ENCODE data around the gene RAP1GAP2. TPM values are rescaled to one million over a fixed set of nuclear protein-coding genes. Genes with fewer than 3 reads are reported as not detected.
A peak's percentile ranks its signal among the peaks of the same experiment; 100 is the strongest.

RAP1GAP2 gene
- total and polyA plus RNA-seq, 9 donors: 1.2 to 3.5 (median 2.0) TPM

DNA sequence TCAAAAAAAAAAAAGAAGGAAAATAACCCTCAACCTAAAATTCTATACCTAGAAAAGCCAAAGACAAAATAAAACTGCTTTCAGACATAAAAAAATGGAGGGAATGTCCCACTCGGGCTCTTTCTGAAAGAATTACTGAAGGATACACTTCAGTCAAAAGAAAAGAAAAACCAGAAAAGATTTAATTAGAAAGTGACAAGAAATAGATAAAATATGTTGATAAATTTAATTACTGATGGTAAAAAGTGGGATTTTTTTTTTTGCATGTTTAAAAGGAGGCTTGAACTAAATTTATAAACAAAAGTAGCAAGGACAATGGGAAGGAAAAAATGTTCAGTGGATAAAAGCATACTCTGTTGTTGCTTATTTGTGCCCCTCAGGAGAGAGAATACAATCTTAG lies 178.1 kb downstream of the RAP1GAP2 start:
- H3K27me3 ChIP-seq (ENCODE audit: control insufficient read depth, insufficient read depth, low read length): no peaks in the 10 kb centered on the region
- no peaks in the 10 kb centered on the region for H3K9me3 ChIP-seq (replicated peaks; ENCODE audit: control insufficient read depth, low read depth, low read length)
- no peak overlapping the region for H3K27ac ChIP-seq (ENCODE audit: low read length)
- WGBS (ENCODE audit: insufficient coverage): no CpG with 5 or more reads among the region's 1 CpG
- H3K4me1 ChIP-seq (ENCODE audit: control insufficient read depth, insufficient read depth, low read length): no peaks in the 10 kb centered on the region
- H3K36me3 ChIP-seq (ENCODE audit: control insufficient read depth, insufficient read depth, low read length): no peaks in the 10 kb centered on the region
- no peak overlapping the region for H3K4me3 ChIP-seq (ENCODE audit: low read length)
- DNase-seq: no peak

GRCh38 chr17:2975469-2975958 lies 179.3 kb downstream of the RAP1GAP2 start:
- Histone ChIP-seq H3K27ac (ENCODE audit: low read length) (no peak overlapping the region), H3K4me3 (ENCODE audit: low read length) (no peak overlapping the region)

GRCh38 chr17:2977157-2977556 lies 180.9 kb downstream of the RAP1GAP2 start:
- Histone ChIP-seq H3K27me3 (ENCODE audit: control insufficient read depth, insufficient read depth, low read length) (no peaks in the 10 kb centered on the region), H3K27ac (ENCODE audit: low read length) (no peak overlapping the region), H3K36me3 (ENCODE audit: control insufficient read depth, insufficient read depth, low read length) (no peaks in the 10 kb centered on the region), H3K4me3 (ENCODE audit: low read length) (no peak overlapping the region), H3K4me1 (ENCODE audit: control insufficient read depth, insufficient read depth, low read length) (peaks cover 7% of the 10 kb centered on the region), H3K9me3 (replicated peaks; ENCODE audit: control insufficient read depth, low read depth, low read length) (no peaks in the 10 kb centered on the region)
- no CpG with 5 or more reads among the region's 3 CpGs for WGBS (ENCODE audit: insufficient coverage)
- no peak for DNase-seq

More at GRCh38 chr17:2975469-2975958, 179.3 kb downstream of the RAP1GAP2 start:
- Histone ChIP-seq H3K36me3 (ENCODE audit: control insufficient read depth, insufficient read depth, low read length) (no peaks in the 10 kb centered on the region), H3K27me3 (ENCODE audit: control insufficient read depth, insufficient read depth, low read length) (no peaks in the 10 kb centered on the region), H3K4me1 (ENCODE audit: control insufficient read depth, insufficient read depth, low read length) (no peaks in the 10 kb centered on the region), H3K9me3 (replicated peaks; ENCODE audit: control insufficient read depth, low read depth, low read length) (no peaks in the 10 kb centered on the region)
- WGBS (ENCODE audit: insufficient coverage): 68% methylated on average over 3 of the region's 8 CpGs
- no peak for DNase-seq

- H3K4me1 ChIP-seq (ENCODE audit: control insufficient read depth, insufficient read depth, low read length): peaks cover 17% of the 10 kb centered on the region
- H3K36me3 ChIP-seq (ENCODE audit: control insufficient read depth, insufficient read depth, low read length): no peaks in the 10 kb centered on the region
- no peaks in the 10 kb centered on the region for H3K9me3 ChIP-seq (replicated peaks; ENCODE audit: control insufficient read depth, low read depth, low read length)
- 75% methylated on average over 8 of the region's 9 CpGs for WGBS (ENCODE audit: insufficient coverage)
- H3K4me3 ChIP-seq (ENCODE audit: low read length): no peak overlapping the region
- no peak for DNase-seq
- no peaks in the 10 kb centered on the region for H3K27me3 ChIP-seq (ENCODE audit: control insufficient read depth, insufficient read depth, low read length)
- no peak overlapping the region for H3K27ac ChIP-seq (ENCODE audit: low read length)
These were observed 181.9 kb downstream of the RAP1GAP2 start for GRCh38 chr17:2978116-2978515.

DNA sequence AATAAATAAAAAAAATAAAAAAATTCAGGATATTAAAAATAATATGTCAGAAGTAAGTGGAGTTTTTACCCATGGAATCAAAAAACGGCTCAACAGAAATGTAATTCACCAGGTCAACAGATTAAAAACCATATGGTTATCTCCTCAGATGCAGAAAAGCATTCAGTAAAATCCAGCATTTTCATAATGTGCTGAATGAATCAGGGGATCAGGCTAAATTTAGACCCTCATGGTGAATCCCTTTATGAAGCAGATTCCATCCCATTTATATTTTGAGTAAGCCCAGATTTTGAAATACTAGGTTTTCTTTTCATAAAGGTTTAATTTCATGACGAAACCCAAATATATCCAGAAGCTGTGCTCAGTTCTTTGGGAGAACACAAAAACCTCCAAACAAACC lies 182.8 kb downstream of the RAP1GAP2 start:
- no peaks in the 10 kb centered on the region for H3K9me3 ChIP-seq (replicated peaks; ENCODE audit: control insufficient read depth, low read depth, low read length)
- no CpG with 5 or more reads among the region's 2 CpGs for WGBS (ENCODE audit: insufficient coverage)
- no peaks in the 10 kb centered on the region for H3K27me3 ChIP-seq (ENCODE audit: control insufficient read depth, insufficient read depth, low read length)
- H3K4me1 ChIP-seq (ENCODE audit: control insufficient read depth, insufficient read depth, low read length): peaks cover 18% of the 10 kb centered on the region
- peak overlapping the region; percentile 29 for H3K27ac ChIP-seq (ENCODE audit: low read length)
- no peak overlapping the region for H3K4me3 ChIP-seq (ENCODE audit: low read length)
- no peaks in the 10 kb centered on the region for H3K36me3 ChIP-seq (ENCODE audit: control insufficient read depth, insufficient read depth, low read length)
- DNase-seq: peak; percentile 74

DNA sequence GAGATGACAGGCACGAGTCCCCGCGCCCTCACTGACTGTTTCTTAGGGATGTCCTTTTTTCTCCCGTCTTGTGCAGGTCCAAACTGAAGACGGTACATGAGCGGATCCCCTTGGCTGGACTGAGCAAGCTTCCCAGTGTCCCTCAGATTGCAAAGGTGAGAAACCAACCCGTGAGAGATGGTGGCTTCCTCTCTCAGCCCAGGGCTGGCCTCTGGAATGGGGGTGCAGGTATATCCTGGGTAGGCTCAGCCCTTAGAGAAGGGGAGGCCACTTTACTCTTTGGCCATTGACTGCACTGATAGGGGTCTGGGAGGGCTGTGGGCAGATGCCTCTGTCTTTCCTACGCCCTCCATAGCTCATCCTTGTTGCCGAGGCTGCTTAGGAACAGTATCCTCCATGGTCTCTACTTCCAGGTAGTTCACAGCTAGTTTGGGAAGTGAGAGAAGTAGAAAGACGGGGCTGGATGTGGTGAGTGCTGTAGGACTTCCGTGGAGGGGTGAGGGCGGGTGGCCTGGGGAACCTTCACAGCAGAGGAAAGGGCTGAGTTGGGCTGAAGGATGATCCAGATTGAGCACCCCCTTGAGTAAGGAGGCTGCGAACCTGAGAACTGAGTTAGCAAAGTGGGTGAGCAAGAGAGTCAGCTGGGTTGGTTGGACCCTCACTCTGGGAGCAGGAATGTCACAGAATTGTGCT lies 184.1 kb downstream of the RAP1GAP2 start:
- no peak overlapping the region for H3K4me3 ChIP-seq (ENCODE audit: low read length)
- no peak overlapping the region for H3K27ac ChIP-seq (ENCODE audit: low read length)
- H3K27me3 ChIP-seq (ENCODE audit: control insufficient read depth, insufficient read depth, low read length): no peaks in the 10 kb centered on the region
- H3K4me1 ChIP-seq (ENCODE audit: control insufficient read depth, insufficient read depth, low read length): peaks cover 18% of the 10 kb centered on the region
- no peaks in the 10 kb centered on the region for H3K36me3 ChIP-seq (ENCODE audit: control insufficient read depth, insufficient read depth, low read length)
- WGBS (ENCODE audit: insufficient coverage): over 99% methylated on average over 10 of the region's 13 CpGs
- DNase-seq: no peak
- H3K9me3 ChIP-seq (replicated peaks; ENCODE audit: control insufficient read depth, low read depth, low read length): no peaks in the 10 kb centered on the region

GRCh38 chr17:2980904-2981246 lies 184.6 kb downstream of the RAP1GAP2 start:
- Histone ChIP-seq H3K27ac (ENCODE audit: low read length) (no peak overlapping the region), H3K27me3 (ENCODE audit: control insufficient read depth, insufficient read depth, low read length) (no peaks in the 10 kb centered on the region), H3K9me3 (replicated peaks; ENCODE audit: control insufficient read depth, low read depth, low read length) (no peaks in the 10 kb centered on the region), H3K36me3 (ENCODE audit: control insufficient read depth, insufficient read depth, low read length) (no peaks in the 10 kb centered on the region), H3K4me3 (ENCODE audit: low read length) (no peak overlapping the region), H3K4me1 (ENCODE audit: control insufficient read depth, insufficient read depth, low read length) (peaks cover 18% of the 10 kb centered on the region)
- DNase-seq: no peak
- 83% methylated on average over 7 of the region's 8 CpGs for WGBS (ENCODE audit: insufficient coverage)

DNA sequence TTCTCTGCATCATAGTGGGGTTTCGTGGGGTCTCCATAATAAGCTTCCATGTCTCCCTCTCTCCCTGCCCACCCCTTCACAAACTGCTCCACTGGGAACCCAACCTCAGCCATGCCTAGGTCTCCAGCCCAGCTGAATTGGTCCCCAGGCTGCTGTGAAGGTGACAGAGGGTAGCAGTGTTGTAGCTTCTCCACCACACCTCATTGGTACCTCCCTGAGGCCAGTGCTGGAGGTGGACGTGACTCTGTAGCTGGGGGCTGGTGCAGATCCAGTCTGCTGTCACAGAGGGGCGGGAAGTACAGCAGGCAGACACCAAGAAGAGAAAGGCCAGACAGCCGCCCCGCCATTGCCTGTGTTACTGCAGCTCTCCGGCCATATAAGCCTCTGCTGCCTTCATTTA lies 185.1 kb downstream of the RAP1GAP2 start:
- Histone ChIP-seq H3K9me3 (replicated peaks; ENCODE audit: control insufficient read depth, low read depth, low read length) (no peaks in the 10 kb centered on the region), H3K27me3 (ENCODE audit: control insufficient read depth, insufficient read depth, low read length) (no peaks in the 10 kb centered on the region), H3K4me1 (ENCODE audit: control insufficient read depth, insufficient read depth, low read length) (peaks cover 18% of the 10 kb centered on the region), H3K27ac (ENCODE audit: low read length) (no peak overlapping the region), H3K4me3 (ENCODE audit: low read length) (no peak overlapping the region), H3K36me3 (ENCODE audit: control insufficient read depth, insufficient read depth, low read length) (no peaks in the 10 kb centered on the region)
- DNase-seq: no peak
- 57% methylated on average over 1 of the region's 6 CpGs for WGBS (ENCODE audit: insufficient coverage)

GRCh38 chr17:2982854-2983253 lies 186.6 kb downstream of the RAP1GAP2 start:
- 27% methylated on average over 15 of the region's 18 CpGs for WGBS (ENCODE audit: insufficient coverage)
- peak; percentile 93 for DNase-seq
- peak overlapping the region; percentile 72 for H3K27ac ChIP-seq (ENCODE audit: low read length)
- H3K4me3 ChIP-seq (ENCODE audit: low read length): no peak overlapping the region
- H3K27me3 ChIP-seq (ENCODE audit: control insufficient read depth, insufficient read depth, low read length): no peaks in the 10 kb centered on the region
- no peaks in the 10 kb centered on the region for H3K9me3 ChIP-seq (replicated peaks; ENCODE audit: control insufficient read depth, low read depth, low read length)
- H3K36me3 ChIP-seq (ENCODE audit: control insufficient read depth, insufficient read depth, low read length): no peaks in the 10 kb centered on the region
- peaks cover 18% of the 10 kb centered on the region for H3K4me1 ChIP-seq (ENCODE audit: control insufficient read depth, insufficient read depth, low read length)

DNA sequence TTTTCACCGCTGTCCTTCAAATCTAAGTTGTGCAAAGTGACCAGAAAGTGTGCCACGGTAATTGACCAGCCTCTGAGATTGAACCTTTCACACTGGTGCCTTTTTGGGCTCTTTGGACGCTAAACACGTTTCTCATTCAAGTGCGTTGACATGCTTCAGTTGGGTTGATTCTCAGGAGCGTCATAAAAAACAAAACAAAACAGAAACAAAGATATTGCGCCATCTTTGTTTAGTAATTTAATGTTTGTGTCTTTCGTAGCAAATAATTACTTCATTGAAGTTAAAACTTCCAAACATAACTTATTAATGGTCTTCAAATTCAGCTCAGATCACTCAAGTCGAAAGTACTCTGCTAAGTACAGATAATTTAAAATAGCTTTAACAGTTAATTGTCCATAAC lies 187.0 kb downstream of the RAP1GAP2 start:
- H3K27ac ChIP-seq (ENCODE audit: low read length): peak overlapping the region; percentile 72
- WGBS (ENCODE audit: insufficient coverage): 50% methylated on average over 2 of the region's 9 CpGs
- no peaks in the 10 kb centered on the region for H3K27me3 ChIP-seq (ENCODE audit: control insufficient read depth, insufficient read depth, low read length)
- H3K4me3 ChIP-seq (ENCODE audit: low read length): no peak overlapping the region
- no peaks in the 10 kb centered on the region for H3K36me3 ChIP-seq (ENCODE audit: control insufficient read depth, insufficient read depth, low read length)
- H3K4me1 ChIP-seq (ENCODE audit: control insufficient read depth, insufficient read depth, low read length): peaks cover 18% of the 10 kb centered on the region
- H3K9me3 ChIP-seq (replicated peaks; ENCODE audit: control insufficient read depth, low read depth, low read length): no peaks in the 10 kb centered on the region
- DNase-seq: no peak

GRCh38 chr17:2985318-2985717 lies 189.1 kb downstream of the RAP1GAP2 start:
- WGBS (ENCODE audit: insufficient coverage): no CpG with 5 or more reads among the region's 5 CpGs
- Histone ChIP-seq H3K36me3 (ENCODE audit: control insufficient read depth, insufficient read depth, low read length) (no peaks in the 10 kb centered on the region), H3K27me3 (ENCODE audit: control insufficient read depth, insufficient read depth, low read length) (no peaks in the 10 kb centered on the region), H3K27ac (ENCODE audit: low read length) (no peak overlapping the region), H3K4me3 (ENCODE audit: low read length) (no peak overlapping the region), H3K4me1 (ENCODE audit: control insufficient read depth, insufficient read depth, low read length) (peaks cover 18% of the 10 kb centered on the region), H3K9me3 (replicated peaks; ENCODE audit: control insufficient read depth, low read depth, low read length) (no peaks in the 10 kb centered on the region)
- no peak for DNase-seq

All from muscle of leg (tissue), 11 donors.